CMK (cell line): ENCODE results near the gene PTPRM.

Experiments used
- DNase-seq: peaks from one replicate; pipeline ENCODE4 v3.0.0-alpha.2; 2010; ENCODE audit warnings: low read depth

Gene PTPRM

GRCh38 chr18:8288472-8289195 lies 721.5 kb downstream of the PTPRM start:
- no peak for DNase-seq

- DNase-seq = no peak
These were observed 723.3 kb downstream of the PTPRM start for GRCh38 chr18:8290435-8290834.

- no peak for DNase-seq
These were observed 723.8 kb downstream of the PTPRM start for GRCh38 chr18:8290913-8291312.

GRCh38 chr18:8293184-8293583 lies 726.1 kb downstream of the PTPRM start:
- no peak for DNase-seq

- no peak for DNase-seq
These were observed 729.9 kb downstream of the PTPRM start for GRCh38 chr18:8296886-8297616.

GRCh38 chr18:8298186-8298585 lies 731.1 kb downstream of the PTPRM start:
- no peak for DNase-seq

- no peak for DNase-seq
These were observed 732.2 kb downstream of the PTPRM start for GRCh38 chr18:8299054-8299980.

- DNase-seq = no peak
These were observed 733.8 kb downstream of the PTPRM start for GRCh38 chr18:8300751-8301410.

GRCh38 chr18:8301427-8302172 lies 734.5 kb downstream of the PTPRM start:
- DNase-seq = no peak

- no peak for DNase-seq
These were observed 736.1 kb downstream of the PTPRM start for GRCh38 chr18:8303151-8303755.

- no peak for DNase-seq
These were observed 740.8 kb downstream of the PTPRM start for GRCh38 chr18:8307960-8308359.

- no peak for DNase-seq
These were observed 745.9 kb downstream of the PTPRM start for GRCh38 chr18:8313043-8313442.

GRCh38 chr18:8314124-8314523 lies 747.0 kb downstream of the PTPRM start:
- DNase-seq = no peak

GRCh38 chr18:8319798-8320489 lies 752.8 kb downstream of the PTPRM start:
- no peak for DNase-seq

GRCh38 chr18:8322486-8322885 lies 755.4 kb downstream of the PTPRM start:
- no peak for DNase-seq

GRCh38 chr18:8324343-8325065 lies 757.4 kb downstream of the PTPRM start:
- DNase-seq = no peak

- no peak for DNase-seq
These were observed 759.8 kb downstream of the PTPRM start for GRCh38 chr18:8326763-8327394.

GRCh38 chr18:8328126-8328525 lies 761.0 kb downstream of the PTPRM start:
- no peak for DNase-seq

GRCh38 chr18:8329186-8329771 lies 762.2 kb downstream of the PTPRM start:
- DNase-seq = no peak
